H1 (cell line): ENCODE results near the gene CCDC33.

ENCODE experiments used
- BCL11A ChIP-seq, 2 experiments: IDR thresholded peaks; one replicate each; pipeline ENCODE4 v1.6.1; 2011; ENCODE audit warnings: low read depth in 2 of 2, low read length in 2 of 2, mild to moderate bottlenecking in 2 of 2
- CTCF ChIP-seq, 3 experiments: IDR thresholded peaks; 1 replicate in 2 of 3; 2 replicates in 1 of 3; pipeline versions ENCODE4 v1.5.1 to v1.6.1; 2011; ENCODE audit warnings: low read length in 3 of 3, mild to moderate bottlenecking in 3 of 3, inconsistent platforms in 2 of 3, low read depth in 1 of 3, moderate library complexity in 1 of 3; ENCODE audit not compliant: insufficient read depth in 1 of 3; ENCODE audit errors: control extremely low read depth in 1 of 3
- EZH2 ChIP-seq: fragments of 200-600 bp; sonication (generic); IDR thresholded peaks from 2 replicates; pipeline ENCODE4 v1.7.1; 2012; ENCODE audit warnings: low read depth, mild to moderate bottlenecking, moderate library complexity, low read length, inconsistent platforms; ENCODE audit not compliant: severe bottlenecking
- FOSL1 ChIP-seq: IDR thresholded peaks from 2 replicates; pipeline ENCODE4 v1.6.1; 2011; ENCODE audit warnings: mild to moderate bottlenecking, low read depth, low read length, moderate library complexity; ENCODE audit not compliant: insufficient read depth
- HDAC2 ChIP-seq, 2 experiments: fragments of 300-600 bp in 1 of 2; sonication (generic) in 1 of 2; IDR thresholded peaks; 2 replicates each; pipeline ENCODE4 v1.6.1; 2011 to 2012; ENCODE audit warnings: low read depth in 2 of 2, low read length in 2 of 2, mild to moderate bottlenecking in 2 of 2, moderate library complexity in 2 of 2, borderline replicate concordance in 1 of 2, inconsistent platforms in 1 of 2
- PHF8 ChIP-seq: fragments of 200-600 bp; sonication (generic); conservative IDR thresholded peaks from 2 replicates; pipeline ENCODE4 v1.7.1; 2012; ENCODE audit warnings: low read depth, mild to moderate bottlenecking, inconsistent platforms, low read length, moderate library complexity
- POLR2A ChIP-seq, 2 experiments: IDR thresholded peaks; 1 replicate in 1 of 2; 2 replicates in 1 of 2; pipeline ENCODE4 v1.6.1; 2011; ENCODE audit warnings: low read depth in 2 of 2, low read length in 2 of 2, mild to moderate bottlenecking in 2 of 2; ENCODE audit errors: control extremely low read depth in 1 of 2
- POLR2AphosphoS5 ChIP-seq: IDR thresholded peaks from 2 replicates; pipeline ENCODE4 v1.6.1; 2011; ENCODE audit warnings: low read depth, low read length
- TEAD4 ChIP-seq: IDR thresholded peaks from 2 replicates; pipeline ENCODE4 v1.6.1; 2012; ENCODE audit warnings: low read depth, low read length, inconsistent platforms, mixed read lengths

- TF ChIP-seq POLR2AphosphoS5 (no peak), BCL11A (IDR thresholded peaks at IDR 0.05; ENCODE audit: low read depth in 2 of 2, low read length in 2 of 2) (no peak), EZH2 (no peak), CTCF (IDR thresholded peaks at IDR 0.05; ENCODE audit: control extremely low read depth in 1 of 3, insufficient read depth in 1 of 3, low read depth in 1 of 3, low read length in 3 of 3) (no peak), TEAD4 (no peak), FOSL1 (no peak), POLR2A (IDR thresholded peaks at IDR 0.05; ENCODE audit: control extremely low read depth in 1 of 2, low read depth in 2 of 2, low read length in 2 of 2) (no peak), HDAC2 (IDR thresholded peaks at IDR 0.05; ENCODE audit: borderline replicate concordance in 1 of 2, low read depth in 2 of 2, low read length in 2 of 2) (no peak), PHF8 (no peak)
Observed at GRCh38 chr15:74278207-74278606, 42.1 kb downstream of the CCDC33 start.
